MM.1S (cell line): ENCODE measurements around the gene CACNA1H.

Experiments
- DNase-seq: peaks from one replicate; pipeline ENCODE4 v3.0.0-alpha.2; 2015
- H2AFZ ChIP-seq: fragments of 300-600 bp; sonication (generic); 2 replicates; pipeline ENCODE4 v1.6.0; 2016; ENCODE audit warnings: antibody characterized with exemption, low read length
- H3F3A ChIP-seq: fragments of 300-600 bp; sonication (generic); 2 replicates; pipeline ENCODE4 v1.6.1; 2016; ENCODE audit warnings: mild to moderate bottlenecking, antibody characterized with exemption, low read length, moderate library complexity, mixed read lengths; ENCODE audit not compliant: insufficient read depth
- H3K27ac ChIP-seq: fragments of 300-600 bp; sonication (generic); 2 replicates; pipeline ENCODE4 v1.5.1; 2016; ENCODE audit warnings: mild to moderate bottlenecking, low read length
- H3K27me3 ChIP-seq: fragments of 300-600 bp; sonication (generic); replicated peaks from 2 replicates; pipeline ENCODE4 v1.6.0; 2016; ENCODE audit warnings: low read length; ENCODE audit not compliant: insufficient read depth
- H3K36me3 ChIP-seq: fragments of 300-600 bp; sonication (generic); replicated peaks from 2 replicates; pipeline ENCODE4 v1.6.1; 2016; ENCODE audit warnings: mild to moderate bottlenecking, low read length, mixed read lengths; ENCODE audit not compliant: insufficient read depth
- H3K4me1 ChIP-seq: fragments of 300-600 bp; sonication (generic); 2 replicates; pipeline ENCODE4 v1.6.1; 2016; ENCODE audit warnings: low read length, mixed read lengths
- H3K4me2 ChIP-seq: fragments of 300-600 bp; sonication (generic); 2 replicates; pipeline ENCODE4 v1.6.0; 2016; ENCODE audit warnings: low read depth, low read length
- H3K4me3 ChIP-seq: fragments of 300-600 bp; sonication (generic); 2 replicates; pipeline ENCODE4 v1.5.1; 2016; ENCODE audit warnings: low read length, mixed read lengths
- H3K79me2 ChIP-seq: fragments of 300-600 bp; sonication (generic); 2 replicates; pipeline ENCODE4 v1.6.1; 2016; ENCODE audit warnings: mixed run types, low read length, mixed read lengths
- H3K9ac ChIP-seq: fragments of 300-600 bp; sonication (generic); 2 replicates; pipeline ENCODE4 v1.6.1; 2016; ENCODE audit warnings: low read length, mixed read lengths
- H3K9me2 ChIP-seq: fragments of 300-600 bp; sonication (generic); replicated peaks from 2 replicates; pipeline ENCODE4 v1.6.1; 2016; ENCODE audit warnings: mild to moderate bottlenecking, low read length, mixed read lengths; ENCODE audit not compliant: insufficient read depth
- H3K9me3 ChIP-seq: fragments of 300-600 bp; sonication (generic); replicated peaks from 2 replicates; pipeline ENCODE4 v1.6.1; 2016; ENCODE audit warnings: mild to moderate bottlenecking, low read length, mixed read lengths; ENCODE audit not compliant: insufficient read depth
- H4K20me1 ChIP-seq: fragments of 300-600 bp; sonication (generic); 2 replicates; pipeline ENCODE4 v1.6.1; 2016; ENCODE audit warnings: mild to moderate bottlenecking, low read length, moderate library complexity, mixed read lengths; ENCODE audit not compliant: insufficient read depth
- CTCF ChIP-seq: fragments of 300-600 bp; sonication (generic); IDR thresholded peaks from 2 replicates; pipeline ENCODE4 v1.5.1; 2016; ENCODE audit warnings: antibody characterized with exemption, low read length, mixed read lengths
- EZH2 ChIP-seq: fragments of 300-600 bp; sonication (generic); optimal IDR thresholded peaks from 2 replicates; pipeline ENCODE3; 2017; ENCODE audit warnings: low read depth, mild to moderate bottlenecking, antibody characterized with exemption, low read length, mixed read lengths
- EZH2phosphoT487 ChIP-seq: fragments of 300-600 bp; sonication (generic); IDR thresholded peaks from 2 replicates; pipeline ENCODE4 v1.6.1; 2018; ENCODE audit warnings: antibody characterized with exemption, low read length

The CACNA1H gene

DNA sequence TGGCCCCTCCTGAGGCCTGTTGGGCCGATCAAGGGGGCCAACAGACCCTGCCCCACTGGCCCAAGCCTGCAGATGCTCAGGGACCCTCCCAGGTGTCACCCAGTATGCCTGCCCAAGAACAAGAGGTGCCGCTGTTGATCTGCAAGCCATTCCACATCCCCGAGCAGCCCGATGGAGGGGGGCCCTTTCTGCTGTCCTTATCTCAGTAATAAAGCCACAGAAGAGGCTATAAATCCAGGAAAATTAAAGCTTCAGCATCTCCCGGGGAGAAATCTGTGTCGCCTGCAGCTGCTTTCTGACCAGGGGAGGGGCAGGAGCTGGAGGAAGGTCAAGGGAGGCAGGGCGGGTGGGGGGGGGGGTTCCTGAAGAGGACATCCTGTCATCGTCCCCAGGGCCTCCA lies 11.7 kb upstream of the CACNA1H start:
- Histone ChIP-seq H3K27me3 (peaks cover 92% of the 10 kb centered on the region), H2AFZ (no peak overlapping the region), H3F3A (no peaks in the 10 kb centered on the region), H3K9me2 (no peaks in the 10 kb centered on the region), H3K4me2 (no peak overlapping the region), H3K9me3 (no peaks in the 10 kb centered on the region), H4K20me1 (no peaks in the 10 kb centered on the region), H3K79me2 (no peaks in the 10 kb centered on the region), H3K36me3 (no peaks in the 10 kb centered on the region), H3K27ac (no peak overlapping the region), H3K4me3 (no peak overlapping the region), H3K4me1 (no peaks in the 10 kb centered on the region), H3K9ac (no peak overlapping the region)
- DNase-seq = no peak
- TF ChIP-seq EZH2phosphoT487 = no peak
- TF ChIP-seq CTCF = no peak
- no peak for TF ChIP-seq EZH2

DNA sequence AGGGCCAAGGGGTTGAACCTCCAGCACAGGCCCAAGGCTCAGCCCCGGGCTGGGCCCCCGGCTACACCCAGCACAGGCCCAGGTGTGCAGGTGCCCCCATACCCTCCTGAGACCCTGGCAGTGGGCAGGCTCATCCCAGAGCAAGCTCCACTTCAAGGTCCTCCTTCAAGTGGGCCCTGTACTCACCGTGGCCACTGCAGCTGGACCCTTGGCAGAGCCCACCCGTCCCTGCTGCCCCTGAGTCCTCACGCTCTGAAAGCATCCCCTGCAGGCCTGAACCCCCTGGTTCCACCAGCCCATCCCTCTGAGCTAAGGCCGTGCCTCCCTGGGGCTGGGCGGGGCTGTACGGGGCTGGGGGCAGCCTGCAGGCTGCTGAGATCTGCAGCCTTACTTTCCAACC lies 11.2 kb upstream of the CACNA1H start:
- Histone ChIP-seq H3K36me3 (no peaks in the 10 kb centered on the region), H3K27ac (no peak overlapping the region), H3K4me3 (no peak overlapping the region), H3K27me3 (peaks cover 91% of the 10 kb centered on the region), H3K79me2 (no peaks in the 10 kb centered on the region), H3K4me1 (no peaks in the 10 kb centered on the region), H3K4me2 (no peak overlapping the region), H3K9me2 (no peaks in the 10 kb centered on the region), H3F3A (no peaks in the 10 kb centered on the region), H2AFZ (no peak overlapping the region), H3K9ac (no peak overlapping the region), H3K9me3 (no peaks in the 10 kb centered on the region), H4K20me1 (no peaks in the 10 kb centered on the region)
- no peak for TF ChIP-seq CTCF
- TF ChIP-seq EZH2phosphoT487 = no peak
- TF ChIP-seq EZH2 = no peak
- no peak for DNase-seq

DNA sequence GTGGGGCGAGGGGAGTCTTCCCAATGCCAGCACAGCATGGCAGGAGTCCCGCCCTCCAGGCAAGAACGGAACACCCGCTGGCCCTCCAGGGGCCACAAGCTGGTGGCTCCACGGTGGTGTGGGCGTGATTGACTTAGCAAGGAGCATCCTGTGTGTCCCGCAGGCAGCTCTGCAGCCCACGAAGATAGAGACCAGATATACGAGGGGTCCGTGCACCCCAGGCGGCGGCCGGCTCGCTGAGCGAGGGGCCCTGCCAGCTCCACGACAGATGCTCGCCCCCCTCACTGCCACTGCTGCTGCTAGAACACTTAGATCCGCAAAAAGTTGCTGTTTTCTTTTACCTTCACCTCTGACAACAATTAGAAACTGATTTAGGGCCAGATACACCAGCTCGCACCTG lies 10.0 kb upstream of the CACNA1H start:
- H3K9me2 ChIP-seq = no peaks in the 10 kb centered on the region
- no peak overlapping the region for H3K4me2 ChIP-seq
- H3K79me2 ChIP-seq = no peaks in the 10 kb centered on the region
- DNase-seq = no peak
- TF ChIP-seq EZH2 (no peak), EZH2phosphoT487 (no peak), CTCF (no peak)
- no peaks in the 10 kb centered on the region for H3F3A ChIP-seq
- H4K20me1 ChIP-seq = no peaks in the 10 kb centered on the region
- no peak overlapping the region for H2AFZ ChIP-seq
- no peak overlapping the region for H3K4me3 ChIP-seq
- H3K9ac ChIP-seq = no peak overlapping the region
- H3K27me3 ChIP-seq = peaks cover 87% of the 10 kb centered on the region
- H3K36me3 ChIP-seq = no peaks in the 10 kb centered on the region
- H3K27ac ChIP-seq = no peak overlapping the region
- H3K4me1 ChIP-seq = no peaks in the 10 kb centered on the region
- H3K9me3 ChIP-seq = no peaks in the 10 kb centered on the region
